K562 (cell line): ENCODE data around the gene SORL1-AS1.

Source experiments
- ATAC-seq: fragments of 200-7000 bp; cut with Tn5 transposase; 3 replicates; pipeline ENCODE4 v1.9.1; 2020; ENCODE audit warnings: moderate library complexity
- BruUV-seq: library from RNA; stranded (reverse); fragments of 400-500 nt; replicated peaks from 2 replicates; lab custom pipeline; 2021; lab: Mats Ljungman, UMichigan
- CTCF ChIA-PET: fragments of 300-600 bp; formaldehyde crosslinking; extraction: SDS; loops from one replicate; lab custom pipeline; 2021; ENCODE audit warnings: low intra/inter-chr PET ratio; lab: Yijun Ruan, JAX
- POLR2A ChIA-PET: fragments of 300-600, 350-650 bp; sonication (Branson Sonifier 250); formaldehyde crosslinking; extraction: SDS; loops from one replicate; lab custom pipeline; 2021; ENCODE audit warnings: antibody characterized with exemption, inconsistent platforms; lab: Yijun Ruan, JAX
- DNase-seq, 4 experiments: peaks; one replicate each; pipeline versions ENCODE4 v3.0.0 to v3.0.0-alpha.2; 2011 to 2018; ENCODE audit warnings: low spot score in 3 of 4, mixed read lengths in 3 of 4; ENCODE audit errors: extremely low read depth in 1 of 4
- FAIRE-seq: peaks from 2 replicates; lab custom pipeline; 2011; peaks lifted over from hg19 to GRCh38; lab: Jason Lieb, UNC
- H2AFZ ChIP-seq: 2 replicates; pipeline ENCODE4 v1.6.0; 2011; ENCODE audit warnings: low read depth, low read length, control low read depth, inconsistent platforms
- H3K27ac ChIP-seq: fragments of 200-600 bp; 3 replicates; pipeline ENCODE4 v1.8.0; 2011; ENCODE audit warnings: low read depth, mild to moderate bottlenecking, control low read depth, inconsistent platforms, low read length, moderate library complexity, mixed read lengths; ENCODE audit errors: extremely low read depth
- H3K27me3 ChIP-seq, 2 experiments: fragments of 300-600 bp in 1 of 2; 2 replicates in 1 of 2; 3 replicates in 1 of 2; pipeline versions ENCODE4 v1.6.0 to v1.8.0; 2011; ENCODE audit warnings: inconsistent platforms in 2 of 2, low read length in 2 of 2, mild to moderate bottlenecking in 1 of 2, mixed read lengths in 1 of 2, moderate library complexity in 1 of 2; ENCODE audit not compliant: control insufficient read depth in 2 of 2, insufficient read depth in 2 of 2
- H3K36me3 ChIP-seq: fragments of 300-600 bp; 3 replicates; pipeline ENCODE4 v1.8.0; 2011; ENCODE audit warnings: mild to moderate bottlenecking, low read length, inconsistent platforms; ENCODE audit not compliant: control insufficient read depth, insufficient read depth
- H3K4me1 ChIP-seq, 2 experiments: fragments of 200-600 bp in 1 of 2; replicated peaks in 1 of 2; 2 replicates in 1 of 2; 3 replicates in 1 of 2; pipeline versions ENCODE4 v1.5.1 to v1.8.0; 2011; ENCODE audit warnings: inconsistent platforms in 2 of 2, low read length in 2 of 2, mild to moderate bottlenecking in 1 of 2, mixed read lengths in 1 of 2, moderate library complexity in 1 of 2; ENCODE audit not compliant: control insufficient read depth in 2 of 2, insufficient read depth in 2 of 2
- H3K4me2 ChIP-seq: 2 replicates; pipeline ENCODE4 v1.6.1; 2011; ENCODE audit warnings: low read length, control low read depth, inconsistent platforms, mixed read lengths; ENCODE audit not compliant: insufficient read depth
- H3K4me3 ChIP-seq: fragments of 200-600 bp; sonication (generic), shearing (Covaris generic); 2 replicates; pipeline ENCODE4 v1.5.1; 2016; ENCODE audit warnings: control low read depth, inconsistent platforms
- H3K79me2 ChIP-seq: fragments of 200-600 bp; 3 replicates; pipeline ENCODE4 v1.8.0; 2011; ENCODE audit warnings: low read length, inconsistent platforms; ENCODE audit not compliant: control insufficient read depth, insufficient read depth
- H3K9ac ChIP-seq, 2 experiments: 2 replicates each; pipeline versions ENCODE4 v1.6.0 to v1.6.1; 2011; ENCODE audit warnings: low read depth in 2 of 2, low read length in 2 of 2, control low read depth in 1 of 2, inconsistent platforms in 1 of 2, mild to moderate bottlenecking in 1 of 2, mixed read lengths in 1 of 2; ENCODE audit not compliant: insufficient read depth in 1 of 2
- H3K9me1 ChIP-seq: one replicate; pipeline ENCODE4 v1.6.0; 2011; ENCODE audit warnings: inconsistent platforms, mild to moderate bottlenecking, low read length, moderate library complexity; ENCODE audit not compliant: control insufficient read depth, insufficient read depth
- H3K9me3 ChIP-seq: replicated peaks from 2 replicates; pipeline ENCODE4 v1.5.1; 2011; ENCODE audit warnings: low read depth, low read length, inconsistent platforms; ENCODE audit not compliant: control insufficient read depth, insufficient read depth
- H4K20me1 ChIP-seq: replicated peaks from 2 replicates; pipeline ENCODE4 v1.6.1; 2011; ENCODE audit warnings: low read length, inconsistent platforms, mixed read lengths; ENCODE audit not compliant: control insufficient read depth, insufficient read depth
- BHLHE40 ChIP-seq: IDR thresholded peaks from 2 replicates; pipeline ENCODE4 v1.6.1; 2011; ENCODE audit warnings: low read length, improper control_type of control experiment
- CCNT2 ChIP-seq: IDR thresholded peaks from 2 replicates; pipeline ENCODE4 v1.6.1; 2011; ENCODE audit warnings: borderline replicate concordance, low read depth, mild to moderate bottlenecking, moderate library complexity, mixed read lengths, low read length; ENCODE audit not compliant: insufficient read length; ENCODE audit errors: extremely low read depth
- GATAD2A ChIP-seq: fragments of 450-650 bp; IDR thresholded peaks from 2 replicates; pipeline ENCODE4 v1.6.1; 2017
- MIER1 ChIP-seq: fragments of 450-650 bp; IDR thresholded peaks from 2 replicates; pipeline ENCODE4 v1.6.1; 2016; ENCODE audit warnings: antibody characterized with exemption, mild to moderate bottlenecking, low read depth
- RBFOX2 ChIP-seq: fragments of 200-400 bp; formaldehyde crosslinking; IDR thresholded peaks from 2 replicates; pipeline ENCODE4 v1.6.1; 2017; ENCODE audit warnings: low read depth, mild to moderate bottlenecking, low read length, moderate library complexity
- RBM17 ChIP-seq: fragments of 200-400 bp; formaldehyde crosslinking; IDR thresholded peaks from 2 replicates; pipeline ENCODE4 v1.6.1; 2017; ENCODE audit warnings: low read depth, mild to moderate bottlenecking, low read length, borderline replicate concordance
- SIRT6 ChIP-seq: IDR thresholded peaks from one replicate; pipeline ENCODE4 v1.6.1; 2012; ENCODE audit warnings: low read depth, mild to moderate bottlenecking, control low read depth, inconsistent platforms, low read length, moderate library complexity
- TFAM ChIP-seq: fragments of 250-450 bp; sonication (Bioruptor Pico); conservative IDR thresholded peaks from 2 replicates; pipeline ENCODE4 v1.5.0; 2021; ENCODE audit warnings: mild to moderate bottlenecking, moderate library complexity
- ZFP1 ChIP-seq: fragments of 450-650 bp; formaldehyde crosslinking; IDR thresholded peaks from 2 replicates; pipeline ENCODE4 v1.4.0; 2020; ENCODE audit warnings: mild to moderate bottlenecking, mixed read lengths
- ZNF518B ChIP-seq: fragments of 250-450 bp; sonication (Bioruptor Pico); IDR thresholded peaks from 2 replicates; pipeline ENCODE4 v1.5.0; 2021; ENCODE audit warnings: mild to moderate bottlenecking, moderate library complexity
- ZNF586 ChIP-seq: fragments of 450-650 bp; formaldehyde crosslinking; conservative IDR thresholded peaks from 2 replicates; pipeline ENCODE4 v1.4.0; 2020; ENCODE audit warnings: mild to moderate bottlenecking, moderate library complexity
- ZNF785 ChIP-seq: fragments of 250-450 bp; sonication (Bioruptor Pico); IDR thresholded peaks from 2 replicates; pipeline ENCODE4 v1.4.0; 2020; ENCODE audit warnings: mild to moderate bottlenecking
- WGBS: fragments of 100-300 bp; shearing (Covaris generic); methylation state at CpG from one replicate; pipeline ENCODE4 v1.1.6; 2016; ENCODE audit warnings: low coverage, mixed read lengths; ENCODE audit not compliant: insufficient coverage; ENCODE audit errors: missing lambda C conversion rate; 5-methylcytosine and 5-hydroxymethylcytosine counted together
- in situ Hi-C: fragments of 300-500 bp; cut with MboI; formaldehyde crosslinking; loops from 4 replicates; pipeline ENCODE4 v1.15.0; 2018; ENCODE audit warnings: inconsistent platforms, mixed read lengths
- intact Hi-C: fragments of 100-400 bp; cut with micrococcal nuclease; formaldehyde crosslinking; loops from 2 replicates; pipeline ENCODE4 v1.14.2; 2022
- TF ChIP-seq, protein P1 (sequence below): fragments of 450-650 bp; formaldehyde crosslinking; IDR thresholded peaks from 2 replicates; pipeline ENCODE4 v1.4.0; 2022; ENCODE audit warnings: missing genetic modification characterization
- TF ChIP-seq, protein P2 (sequence below), 2 experiments: fragments of 450-650 bp; conservative IDR thresholded peaks; 2 replicates each; pipeline ENCODE4 v1.6.1; 2017; ENCODE audit warnings: mild to moderate bottlenecking in 2 of 2, moderate library complexity in 2 of 2

SORL1-AS1 gene

GRCh38 chr11:121461843-121462242 is 9.1 kb upstream of the SORL1-AS1 start:
- H3K27me3 ChIP-seq = peaks cover 0 to 23% of the 10 kb centered on the region in 2 experiments; a peak in 2 of 5 replicates

More at GRCh38 chr11:121461843-121462242, 9.1 kb upstream of the SORL1-AS1 start:
- Histone ChIP-seq H3K4me1 (no peaks in the 10 kb centered on the region; a peak in 1 of 5 replicates), H3K4me2 (no peak overlapping the region), H3K79me2 (no peaks in the 10 kb centered on the region), H3K9me3 (no peaks in the 10 kb centered on the region), H3K9ac (no peak overlapping the region), H4K20me1 (no peaks in the 10 kb centered on the region), H2AFZ (no peak overlapping the region), H3K27ac (no peak overlapping the region), H3K36me3 (no peaks in the 10 kb centered on the region), H3K9me1 (no peaks in the 10 kb centered on the region), H3K4me3 (no peak overlapping the region)
- BruUV-seq = no TSS peak
- in situ Hi-C loops = no loop called here
- no peak for DNase-seq
- POLR2A ChIA-PET = no interaction called here
- FAIRE-seq = no peak
- ATAC-seq = no peak
- CTCF ChIA-PET = no interaction called here
- intact Hi-C loops = no loop called here
- TF ChIP-seq, protein P1, sequence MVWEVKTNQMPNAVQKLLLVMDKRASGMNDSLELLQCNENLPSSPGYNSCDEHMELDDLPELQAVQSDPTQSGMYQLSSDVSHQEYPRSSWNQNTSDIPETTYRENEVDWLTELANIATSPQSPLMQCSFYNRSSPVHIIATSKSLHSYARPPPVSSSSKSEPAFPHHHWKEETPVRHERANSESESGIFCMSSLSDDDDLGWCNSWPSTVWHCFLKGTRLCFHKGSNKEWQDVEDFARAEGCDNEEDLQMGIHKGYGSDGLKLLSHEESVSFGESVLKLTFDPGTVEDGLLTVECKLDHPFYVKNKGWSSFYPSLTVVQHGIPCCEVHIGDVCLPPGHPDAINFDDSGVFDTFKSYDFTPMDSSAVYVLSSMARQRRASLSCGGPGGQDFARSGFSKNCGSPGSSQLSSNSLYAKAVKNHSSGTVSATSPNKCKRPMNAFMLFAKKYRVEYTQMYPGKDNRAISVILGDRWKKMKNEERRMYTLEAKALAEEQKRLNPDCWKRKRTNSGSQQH (CRISPR knock-in tag) = no peak
- TF ChIP-seq, protein P2, sequence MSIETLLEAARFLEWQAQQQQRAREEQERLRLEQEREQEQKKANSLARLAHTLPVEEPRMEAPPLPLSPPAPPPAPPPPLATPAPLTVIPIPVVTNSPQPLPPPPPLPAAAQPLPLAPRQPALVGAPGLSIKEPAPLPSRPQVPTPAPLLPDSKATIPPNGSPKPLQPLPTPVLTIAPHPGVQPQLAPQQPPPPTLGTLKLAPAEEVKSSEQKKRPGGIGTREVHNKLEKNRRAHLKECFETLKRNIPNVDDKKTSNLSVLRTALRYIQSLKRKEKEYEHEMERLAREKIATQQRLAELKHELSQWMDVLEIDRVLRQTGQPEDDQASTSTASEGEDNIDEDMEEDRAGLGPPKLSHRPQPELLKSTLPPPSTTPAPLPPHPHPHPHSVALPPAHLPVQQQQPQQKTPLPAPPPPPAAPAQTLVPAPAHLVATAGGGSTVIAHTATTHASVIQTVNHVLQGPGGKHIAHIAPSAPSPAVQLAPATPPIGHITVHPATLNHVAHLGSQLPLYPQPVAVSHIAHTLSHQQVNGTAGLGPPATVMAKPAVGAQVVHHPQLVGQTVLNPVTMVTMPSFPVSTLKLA (conservative IDR thresholded peaks at IDR 0.05) = no peak
- no peak for TF ChIP-seq ZNF785 (CRISPR knock-in tag)
- no peak for TF ChIP-seq ZFP1 (CRISPR knock-in tag)
- no peak for TF ChIP-seq SIRT6
- no peak for TF ChIP-seq MIER1
- no peak for TF ChIP-seq BHLHE40
- no peak for TF ChIP-seq GATAD2A
- no peak for TF ChIP-seq CCNT2
- TF ChIP-seq TFAM (CRISPR knock-in tag) = no peak
- no peak for TF ChIP-seq RBM17
- TF ChIP-seq ZNF586 (CRISPR knock-in tag) = no peak
- no peak for TF ChIP-seq RBFOX2
- TF ChIP-seq ZNF518B (CRISPR knock-in tag) = no peak
- 0% methylated on average over 7 of the region's 7 CpGs for WGBS
